ENCODE results near the gene MORN3.

Gene MORN3

GRCh38 chr12:121602766-121603165, 66.7 kb downstream of the MORN3 start:
- no peak for DNase-seq (ENCODE audit: low spot score)

DNA sequence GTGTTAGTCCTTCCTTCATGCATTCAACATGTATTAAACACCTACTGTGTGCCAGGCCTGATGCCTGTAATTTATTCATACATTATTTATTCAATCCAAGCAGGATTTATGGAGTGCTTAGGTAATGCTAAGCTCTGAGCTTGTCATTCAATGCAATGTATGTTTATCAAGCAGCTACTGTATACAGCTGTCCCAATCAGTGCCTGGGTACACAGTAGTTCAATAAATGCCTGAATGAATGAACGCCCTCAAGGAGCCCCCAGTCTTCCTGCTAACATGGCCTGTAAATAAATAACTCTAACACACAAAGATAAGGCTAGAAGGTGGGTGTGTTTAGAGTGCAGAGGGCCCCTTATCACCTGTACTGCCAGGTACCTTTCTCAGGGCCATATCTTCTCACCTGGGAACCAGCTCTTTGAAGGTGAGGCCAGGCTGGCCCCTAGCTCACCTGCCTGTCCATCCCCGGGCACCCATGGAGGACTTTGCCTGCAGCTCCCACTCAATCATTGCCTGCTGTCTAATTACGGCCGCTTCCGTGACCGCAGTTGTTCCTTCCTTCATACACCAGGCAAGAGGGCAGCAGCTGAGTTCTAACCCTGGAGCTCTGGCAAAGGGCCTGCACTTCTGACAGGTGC, 68.6 kb downstream of the MORN3 start:
- DNase-seq (ENCODE audit: low spot score): no peak
